Bronchial epithelial cell (primary cell): Measurements from ENCODE around the gene MPPED1. TPM values are rescaled to one million over a fixed set of nuclear protein-coding genes. Genes with fewer than 3 reads are reported as not detected.

Experiments
- DNase-seq: peaks from one replicate; pipeline ENCODE4 v3.0.0-alpha.2; 2010; ENCODE audit warnings: low read depth
- FAIRE-seq: peaks from 2 replicates; lab custom pipeline; 2011; peaks lifted over from hg19 to GRCh38; lab: Jason Lieb, UNC
- H3K27me3 ChIP-seq: 2 replicates; pipeline ENCODE4 v1.5.1; 2011; ENCODE audit warnings: low read length; ENCODE audit not compliant: control insufficient read depth, insufficient read depth
- H3K36me3 ChIP-seq: 2 replicates; pipeline ENCODE4 v1.5.1; 2011; ENCODE audit warnings: low read length; ENCODE audit not compliant: control insufficient read depth, insufficient read depth
- H3K4me3 ChIP-seq: 2 replicates; pipeline ENCODE4 v1.5.1; 2011; ENCODE audit warnings: mild to moderate bottlenecking, low read depth, low read length, control low read depth
- total RNA-seq: library from RNA; depleted of rRNA; stranded (reverse); fragments of >200 nt; gene quantifications from 2 replicates; pipeline ENCODE4 v1.2.1, GENCODE V29; 2014
- TF ChIP-seq, protein P1 (sequence below): IDR thresholded peaks from 2 replicates; pipeline ENCODE4 v1.5.1; 2011; ENCODE audit warnings: mild to moderate bottlenecking, moderate library complexity, low read length, control low read depth, inconsistent platforms; ENCODE audit not compliant: insufficient read depth, severe bottlenecking

The MPPED1 gene
- total RNA-seq, 1 donor from 2014 or later, result not detected

DNA sequence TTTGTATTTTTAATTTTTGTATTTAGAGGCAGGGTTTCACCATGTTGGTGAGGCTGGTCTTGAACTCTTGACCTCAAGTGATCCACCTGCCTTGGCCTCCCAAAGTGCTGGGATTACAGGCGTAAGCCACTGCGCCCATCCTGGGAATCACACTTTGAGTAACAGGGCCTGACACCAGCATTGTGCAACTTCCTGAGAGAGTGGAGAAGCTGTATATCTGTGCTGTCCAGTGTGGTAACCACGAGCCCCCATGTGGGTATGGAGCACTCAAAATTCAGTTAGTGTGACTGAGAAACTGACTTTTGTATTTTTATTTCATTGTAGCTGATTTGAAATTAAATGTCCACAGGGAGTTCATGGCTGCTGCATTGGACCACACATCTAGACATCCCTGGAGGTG, 36.2 kb downstream of the MPPED1 start:
- no peak overlapping the region for H3K4me3 ChIP-seq
- H3K36me3 ChIP-seq, result no peaks in the 10 kb centered on the region
- TF ChIP-seq, protein P1, sequence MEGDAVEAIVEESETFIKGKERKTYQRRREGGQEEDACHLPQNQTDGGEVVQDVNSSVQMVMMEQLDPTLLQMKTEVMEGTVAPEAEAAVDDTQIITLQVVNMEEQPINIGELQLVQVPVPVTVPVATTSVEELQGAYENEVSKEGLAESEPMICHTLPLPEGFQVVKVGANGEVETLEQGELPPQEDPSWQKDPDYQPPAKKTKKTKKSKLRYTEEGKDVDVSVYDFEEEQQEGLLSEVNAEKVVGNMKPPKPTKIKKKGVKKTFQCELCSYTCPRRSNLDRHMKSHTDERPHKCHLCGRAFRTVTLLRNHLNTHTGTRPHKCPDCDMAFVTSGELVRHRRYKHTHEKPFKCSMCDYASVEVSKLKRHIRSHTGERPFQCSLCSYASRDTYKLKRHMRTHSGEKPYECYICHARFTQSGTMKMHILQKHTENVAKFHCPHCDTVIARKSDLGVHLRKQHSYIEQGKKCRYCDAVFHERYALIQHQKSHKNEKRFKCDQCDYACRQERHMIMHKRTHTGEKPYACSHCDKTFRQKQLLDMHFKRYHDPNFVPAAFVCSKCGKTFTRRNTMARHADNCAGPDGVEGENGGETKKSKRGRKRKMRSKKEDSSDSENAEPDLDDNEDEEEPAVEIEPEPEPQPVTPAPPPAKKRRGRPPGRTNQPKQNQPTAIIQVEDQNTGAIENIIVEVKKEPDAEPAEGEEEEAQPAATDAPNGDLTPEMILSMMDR, result no peak
- no peak for FAIRE-seq
- DNase-seq, result no peak
- no peaks in the 10 kb centered on the region for H3K27me3 ChIP-seq

DNA sequence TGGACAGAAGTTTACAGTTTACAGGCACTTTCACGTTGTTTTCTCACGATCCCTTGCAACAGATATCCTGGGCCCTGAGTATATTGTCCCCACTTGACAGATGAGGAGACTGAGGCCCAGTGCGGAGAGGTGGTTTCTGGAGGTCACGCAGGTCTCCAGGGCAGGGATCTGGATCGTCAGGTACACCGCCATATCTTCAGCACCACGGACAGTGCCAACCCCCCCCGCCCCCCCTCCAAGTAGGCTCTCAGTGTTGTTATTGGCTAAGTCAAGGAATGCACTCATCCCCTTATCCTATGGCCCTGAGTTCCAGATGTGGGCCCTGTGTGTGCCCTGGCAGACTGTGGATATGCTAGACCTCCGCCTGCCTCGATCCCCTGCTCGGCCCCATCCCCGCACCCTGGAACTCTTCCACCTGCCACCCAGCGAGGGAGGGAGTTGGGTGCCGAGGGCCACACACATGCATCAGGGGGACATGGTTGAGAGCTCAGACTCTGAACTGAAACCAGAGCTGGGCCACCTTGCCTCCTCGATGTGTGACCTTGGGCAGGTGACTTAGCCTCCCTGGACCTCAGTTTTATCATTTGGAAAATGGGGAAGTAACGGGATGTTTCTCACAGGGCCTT, 37.5 kb downstream of the MPPED1 start:
- Histone ChIP-seq H3K27me3 (no peaks in the 10 kb centered on the region), H3K36me3 (no peaks in the 10 kb centered on the region), H3K4me3 (no peak overlapping the region)
- no peak for DNase-seq
- no peak for FAIRE-seq
- TF ChIP-seq, protein P1, result no peak

DNA sequence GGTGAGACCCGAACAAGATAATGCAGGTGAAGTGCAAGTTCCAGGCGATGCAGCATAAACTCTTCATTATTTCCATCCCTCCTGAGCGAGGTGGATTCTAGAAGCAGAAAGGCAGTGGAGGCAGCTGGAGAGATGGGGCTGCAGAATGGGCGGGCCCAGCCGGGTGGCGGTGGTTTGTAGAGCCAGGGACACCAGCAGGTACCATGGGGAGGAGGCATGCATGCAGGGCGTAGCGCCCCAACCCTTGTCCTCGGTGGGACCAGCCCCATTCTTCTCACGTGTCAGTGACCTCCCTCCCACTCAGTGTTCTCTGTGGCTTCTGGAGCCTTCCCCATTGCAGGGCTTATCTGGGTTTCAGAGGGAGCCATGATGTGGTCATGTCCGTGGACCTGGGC, 38.0 kb downstream of the MPPED1 start:
- Histone ChIP-seq H3K27me3 (no peaks in the 10 kb centered on the region), H3K36me3 (no peaks in the 10 kb centered on the region), H3K4me3 (no peak overlapping the region)
- DNase-seq (no peak), FAIRE-seq (no peak)
- TF ChIP-seq, protein P1, result no peak

DNA sequence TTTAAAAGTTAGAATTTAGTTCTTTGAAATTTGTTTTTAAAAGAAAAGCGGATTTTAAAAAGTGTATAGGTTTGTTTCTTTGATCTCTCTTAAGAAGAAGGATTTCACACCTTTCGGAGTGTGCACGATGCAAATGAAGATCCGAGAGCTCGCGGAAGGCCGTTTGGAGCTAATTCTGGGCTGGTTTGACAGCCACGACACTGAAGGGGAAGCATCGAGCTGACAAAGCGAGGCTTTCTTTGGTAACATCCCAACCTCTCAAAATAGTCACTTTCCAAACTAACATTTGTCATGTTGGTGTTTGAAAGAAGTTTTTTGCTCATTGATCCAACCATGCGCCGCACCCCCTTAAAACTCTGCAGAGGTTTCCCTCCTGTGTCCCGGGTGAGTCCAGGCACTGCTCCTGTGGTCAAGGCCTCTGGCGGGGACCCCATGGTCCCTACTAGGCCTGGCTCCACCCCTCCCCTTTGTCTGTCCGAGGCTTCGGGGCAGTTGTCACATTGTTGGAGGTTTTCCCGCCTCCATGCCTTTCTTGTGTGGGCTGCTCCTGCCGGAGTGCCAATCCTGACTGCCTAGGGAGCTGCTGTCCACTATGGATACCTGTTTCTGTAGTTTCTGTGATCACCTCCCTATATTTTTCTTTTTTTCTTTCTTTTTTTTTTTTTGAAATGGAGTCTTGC, 39.7 kb downstream of the MPPED1 start:
- Histone ChIP-seq H3K4me3 (no peak overlapping the region), H3K27me3 (no peaks in the 10 kb centered on the region), H3K36me3 (no peaks in the 10 kb centered on the region)
- no peak for FAIRE-seq
- DNase-seq, result no peak
- TF ChIP-seq, protein P1, result no peak

DNA sequence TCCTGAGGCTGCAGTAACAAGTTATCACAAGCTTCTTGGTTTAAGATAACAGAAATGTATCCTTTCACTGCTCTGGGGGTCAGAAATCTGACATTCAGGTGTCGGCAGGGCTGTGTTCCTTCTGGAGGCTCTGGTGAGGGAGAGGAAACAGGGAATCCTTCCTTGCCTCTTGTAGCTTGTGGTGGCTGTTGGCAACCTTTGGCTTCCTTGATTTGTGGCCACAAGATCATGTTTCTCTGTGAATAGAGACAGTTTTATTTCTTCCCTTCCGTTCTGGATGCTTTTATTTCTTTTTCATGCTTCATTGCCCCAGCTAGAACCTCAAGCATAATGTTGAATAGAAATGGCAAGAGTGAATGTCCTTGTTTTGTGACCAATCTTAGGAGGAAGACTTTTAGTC, 44.0 kb downstream of the MPPED1 start:
- DNase-seq, result no peak
- H3K36me3 ChIP-seq, result no peaks in the 10 kb centered on the region
- TF ChIP-seq, protein P1, result no peak
- no peak overlapping the region for H3K4me3 ChIP-seq
- H3K27me3 ChIP-seq, result no peaks in the 10 kb centered on the region
- FAIRE-seq, result no peak
